Left colon (tissue), 2 donors: ENCODE results near the gene SUCLG1. TPM values are rescaled to one million over a fixed set of nuclear protein-coding genes. Genes with fewer than 3 reads are reported as not detected.

Experiments
- ATAC-seq: fragments of 200-7000 bp; cut with Tn5 transposase; one replicate; pipeline ENCODE4 v1.9.1; 2020; ENCODE audit warnings: mild to moderate bottlenecking, moderate library complexity
- DNase-seq, 2 donors: peaks; one replicate each; pipeline ENCODE4 v3.0.0-alpha.2; 2020
- intact Hi-C, 2 donors: fragments of 100-400 bp; cut with DNase I in 1 of 2; cut with micrococcal nuclease in 1 of 2; formaldehyde crosslinking; loops; one replicate each; pipeline versions ENCODE4 v1.11.2 to v1.14.0; 2022; cut with DNase I, micrococcal nuclease
- total RNA-seq, 2 donors: library from RNA; stranded (reverse); fragmentation: NEBNext Ultra II Directional; extraction: Animal tissue kit (Norgen Biotek cat#: 25700); gene quantifications; one replicate each; pipeline ENCODE4 v1.2.1, GENCODE V29; 2021
- donor health status: DM: no; HTN: no; CAD: no.
- donor health status: DM: yes; HTN: yes; CAD: no.

The SUCLG1 gene
- total RNA-seq, 2 donors from 2014 or later: 201 to 234 TPM

DNA sequence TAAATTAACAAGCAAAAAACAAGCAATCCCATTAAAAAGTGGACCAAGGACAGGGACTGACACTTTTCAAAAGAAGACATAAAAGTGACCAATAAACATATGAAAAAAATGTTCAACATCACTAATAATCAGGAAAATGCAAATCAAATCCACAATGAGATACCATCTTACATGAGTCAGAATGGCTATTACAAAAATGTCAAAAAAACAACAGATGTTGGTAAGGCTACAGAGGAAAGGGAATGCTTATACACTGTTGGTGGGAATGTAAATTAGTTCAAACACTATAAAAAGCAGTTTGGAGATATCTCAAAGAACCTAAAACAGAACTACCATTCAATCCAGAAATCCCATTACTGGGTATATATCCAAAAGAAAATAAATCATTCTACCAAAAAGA is 78.2 kb downstream of the SUCLG1 start:
- DNase-seq (no peak), ATAC-seq (no peak)
- intact Hi-C loops: no loop called here

DNA sequence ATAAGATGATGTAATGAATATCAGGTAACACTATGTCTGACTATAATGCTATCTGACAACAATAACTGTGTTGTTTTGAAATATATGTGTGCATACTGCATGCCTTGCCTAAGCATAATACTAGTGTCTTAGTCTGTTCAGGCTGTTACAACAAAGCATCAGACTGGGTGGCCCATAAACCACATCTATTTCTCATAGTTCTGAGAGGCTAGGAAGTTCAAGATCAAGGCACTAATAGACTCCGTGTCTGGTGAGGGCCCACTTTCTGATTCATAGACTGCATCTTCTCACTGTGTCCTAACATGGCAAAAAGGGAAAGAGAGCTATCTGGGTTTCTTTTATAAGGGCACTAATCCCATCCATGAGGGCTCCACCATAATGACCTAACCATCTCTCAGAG is 80.1 kb downstream of the SUCLG1 start:
- no peak for DNase-seq
- intact Hi-C loops: no loop called here
- ATAC-seq: no peak

DNA sequence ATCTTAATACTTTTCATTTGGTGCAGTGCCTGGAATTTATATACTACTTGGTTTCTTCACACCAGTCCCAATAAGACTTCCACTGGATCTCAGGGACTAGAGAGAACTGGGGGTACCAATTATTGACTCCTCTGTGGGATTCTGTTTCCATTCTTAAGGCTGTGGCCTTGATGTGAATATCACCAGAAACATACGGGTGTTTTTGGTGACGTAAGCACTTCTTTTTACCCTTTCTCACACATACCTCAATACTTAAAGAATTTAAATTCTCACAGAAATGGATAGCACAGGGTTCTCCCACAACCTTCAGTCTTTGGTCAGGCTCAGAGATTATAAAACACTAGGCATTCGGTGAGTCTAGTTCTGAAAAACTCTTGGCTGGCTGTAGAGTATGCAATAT is 84.1 kb downstream of the SUCLG1 start:
- intact Hi-C loops: no loop called here
- no peak for DNase-seq
- no peak for ATAC-seq

DNA sequence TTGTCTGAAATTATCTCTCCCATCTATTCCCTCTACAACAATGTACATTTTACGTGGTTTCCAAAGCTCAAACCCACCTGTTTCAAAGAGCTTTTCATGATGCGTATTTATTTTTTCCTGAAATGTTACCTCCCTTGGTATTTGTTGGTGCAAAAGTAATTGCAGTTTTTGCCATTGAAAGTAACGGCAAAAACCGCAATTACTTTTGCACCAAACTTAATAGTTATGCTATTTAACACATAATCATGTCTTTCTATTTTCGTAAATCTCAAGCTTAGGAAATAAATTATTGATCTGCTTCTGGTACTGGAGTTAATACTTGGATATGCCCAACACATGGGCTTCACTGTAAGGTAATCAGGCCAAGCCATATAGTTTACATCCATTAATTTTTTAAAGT is 85.2 kb downstream of the SUCLG1 start:
- no peak for ATAC-seq
- no peak for DNase-seq
- intact Hi-C loops: no loop called here

Other genes with a start within 250 kb of the SUCLG1 start
- 1 to 10 TPM in 1 of 2 donors, under 1 TPM in 1; 0.61 to 1.3 TPM for gene DNAH6, start 57.2 kb upstream of the SUCLG1 start, total RNA-seq